Sigmoid colon (tissue), 7 donors: ENCODE results near the gene CNTN5. TPM values are rescaled to one million over a fixed set of nuclear protein-coding genes. Genes with fewer than 3 reads are reported as not detected.

ENCODE experiments used
- DNase-seq: peaks from one replicate; pipeline ENCODE4 v3.0.0-alpha.2; 2019
- H3K27ac ChIP-seq, 4 donors: fragments of 200-600 bp; sonication (generic); one replicate each; pipeline ENCODE4 v1.5.1; 2016 to 2019; ENCODE audit warnings: mild to moderate bottlenecking in 1 of 4
- H3K27me3 ChIP-seq, 3 donors: fragments of 200-600 bp; sonication (generic); one replicate each; pipeline ENCODE4 v1.5.1; 2019; ENCODE audit warnings: mild to moderate bottlenecking in 1 of 3
- H3K36me3 ChIP-seq, 4 donors: fragments of 200-600 bp; sonication (generic); one replicate each; pipeline ENCODE4 v1.5.1; 2016 to 2019
- H3K4me1 ChIP-seq, 4 donors: fragments of 200-600 bp; sonication (generic); one replicate each; pipeline ENCODE4 v1.5.1; 2017 to 2019
- H3K4me3 ChIP-seq, 4 donors: fragments of 200-600 bp; sonication (generic); one replicate each; pipeline ENCODE4 v1.5.1; 2017 to 2019; ENCODE audit warnings: mild to moderate bottlenecking in 2 of 4, moderate library complexity in 1 of 4
- H3K9me3 ChIP-seq, 4 donors: fragments of 200-600 bp in 3 of 4; sonication (generic) in 3 of 4; one replicate each; pipeline versions ENCODE4 v1.5.1 to v1.6.1; 2013 to 2019
- CTCF ChIP-seq, 4 experiments: fragments of 450-650 bp in 3 of 4; fragments of 200-600 bp in 1 of 4; IDR thresholded peaks; one replicate each; pipeline ENCODE4 v1.5.1; 2016 to 2019; ENCODE audit warnings: antibody characterized with exemption in 4 of 4, mild to moderate bottlenecking in 3 of 4, moderate library complexity in 2 of 4
- EP300 ChIP-seq, 4 donors: sonication (generic); formaldehyde crosslinking; IDR thresholded peaks; one replicate each; pipeline ENCODE4 v1.6.1; 2017; ENCODE audit warnings: antibody characterized with exemption in 4 of 4
- POLR2A ChIP-seq, 2 donors: fragments of 450-650 bp; IDR thresholded peaks; one replicate each; pipeline ENCODE4 v1.6.1; 2016; ENCODE audit warnings: antibody characterized with exemption in 2 of 2, mild to moderate bottlenecking in 2 of 2, moderate library complexity in 2 of 2
- POLR2AphosphoS5 ChIP-seq, 4 donors: sonication (generic); formaldehyde crosslinking; IDR thresholded peaks; one replicate each; pipeline ENCODE4 v1.6.1; 2017; ENCODE audit warnings: antibody characterized with exemption in 4 of 4
- WGBS, 2 donors: extraction: QIAGEN DNeasy Blood & Tissue Kit; methylation state at CpG; one replicate each; pipeline ENCODE4 v1.1.7; 2013; 5-methylcytosine and 5-hydroxymethylcytosine counted together
- intact Hi-C: fragments of 100-400 bp; cut with DNase I; formaldehyde crosslinking; loops from one replicate; pipeline ENCODE4 v1.15.1; 2023
- polyA plus RNA-seq, 3 donors: library from polyadenylated mRNA; stranded (reverse); fragments of 200-250 nt; gene quantifications; one replicate each; pipeline ENCODE4 v1.2.3, GENCODE V29; 2013
- total RNA-seq, 4 donors: library from RNA; depleted of rRNA; stranded (reverse); fragments of >200 nt; gene quantifications; one replicate each; pipeline ENCODE4 v1.1.0, GENCODE V29; 2016
- donor health status: healthy with polysubstance abuse.
- donor health status: Bipolar disorder and iron deficiency.
- donor health status: healthy.

The CNTN5 gene
- total and polyA plus RNA-seq, 7 donors, result 0.13 to 0.36 (median 0.16) TPM; not detected in 2

DNA sequence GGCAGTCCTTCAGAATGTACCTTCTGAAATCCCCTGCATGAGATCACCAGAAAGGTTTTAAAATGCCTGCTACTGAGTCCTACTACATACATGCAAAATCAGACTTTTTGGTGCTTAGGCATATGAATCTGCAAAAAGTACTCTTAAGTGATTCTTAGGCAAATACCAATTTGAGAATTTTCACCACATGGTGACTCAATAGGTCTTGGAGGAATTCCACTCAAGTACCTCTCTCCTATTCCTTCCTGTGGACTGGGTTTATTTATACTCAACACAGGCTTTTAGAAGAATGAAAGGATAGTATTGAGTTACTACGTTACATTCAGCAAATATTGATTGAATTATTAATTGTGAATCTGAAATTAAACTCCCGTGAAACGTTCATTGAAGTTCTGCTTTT is 223.9 kb downstream of the CNTN5 start:
- intact Hi-C loops, result no loop called here
- no peaks in the 10 kb centered on the region for H3K27me3 ChIP-seq
- no peaks in the 10 kb centered on the region for H3K9me3 ChIP-seq
- no peak overlapping the region for H3K4me3 ChIP-seq
- DNase-seq, result no peak
- H3K27ac ChIP-seq, result no peak overlapping the region
- TF ChIP-seq POLR2A (IDR thresholded peaks at IDR 0.05) (no peak), EP300 (IDR thresholded peaks at IDR 0.05) (no peak), CTCF (IDR thresholded peaks at IDR 0.05) (no peak), POLR2AphosphoS5 (IDR thresholded peaks at IDR 0.05) (no peak)
- no peaks in the 10 kb centered on the region for H3K36me3 ChIP-seq
- H3K4me1 ChIP-seq, result no peaks in the 10 kb centered on the region
- 82% methylated on average over 3 of the region's 3 CpGs for WGBS, 2 donors

DNA sequence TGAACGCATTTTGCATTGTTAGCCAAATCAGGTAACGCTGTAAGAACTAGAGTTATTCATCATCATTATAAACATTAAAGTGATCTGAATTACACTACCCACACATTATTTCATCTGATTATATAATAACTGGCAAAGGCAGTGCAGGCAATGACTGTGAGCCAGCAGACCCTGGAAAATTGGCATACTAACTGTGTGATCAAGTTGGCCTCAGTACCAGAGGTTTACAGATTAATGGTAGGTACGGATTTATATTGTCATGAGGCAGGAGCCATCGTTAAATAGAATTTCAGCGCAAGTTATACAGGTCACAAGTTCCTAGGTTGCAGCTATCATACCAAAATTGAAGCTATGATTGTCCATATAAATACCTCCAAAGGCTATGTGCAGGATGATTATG is 225.4 kb downstream of the CNTN5 start:
- no peak overlapping the region for H3K4me3 ChIP-seq
- H3K27me3 ChIP-seq, result no peaks in the 10 kb centered on the region
- TF ChIP-seq POLR2A (IDR thresholded peaks at IDR 0.05) (no peak), EP300 (IDR thresholded peaks at IDR 0.05) (no peak), CTCF (IDR thresholded peaks at IDR 0.05) (no peak), POLR2AphosphoS5 (IDR thresholded peaks at IDR 0.05) (no peak)
- H3K4me1 ChIP-seq, result no peaks in the 10 kb centered on the region
- H3K27ac ChIP-seq, result no peak overlapping the region
- DNase-seq, result no peak
- WGBS, 2 donors, result 87 to 91% methylated on average over 5 of the region's 5 CpGs
- intact Hi-C loops, result no loop called here
- H3K9me3 ChIP-seq, result no peaks in the 10 kb centered on the region
- no peaks in the 10 kb centered on the region for H3K36me3 ChIP-seq

DNA sequence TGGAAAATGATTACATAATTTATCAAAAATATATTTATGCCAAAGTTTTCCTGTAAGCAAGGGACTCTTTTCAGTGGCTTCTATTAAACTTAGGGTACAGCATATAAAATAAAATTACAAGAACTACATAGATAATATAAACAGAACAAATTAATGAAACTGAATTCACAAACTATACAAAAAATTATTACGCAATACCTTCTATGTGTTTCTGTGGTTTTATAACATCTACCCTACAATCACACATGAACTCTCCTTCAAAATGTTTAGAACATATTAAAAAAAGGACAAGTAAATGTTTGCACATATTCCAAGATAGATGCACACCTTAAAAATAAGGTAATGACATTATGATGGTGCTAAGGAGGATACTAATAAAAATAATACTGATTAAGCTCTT is 235.9 kb downstream of the CNTN5 start:
- Histone ChIP-seq H3K36me3 (no peaks in the 10 kb centered on the region), H3K27ac (no peak overlapping the region), H3K4me1 (no peaks in the 10 kb centered on the region), H3K4me3 (no peak overlapping the region), H3K9me3 (no peaks in the 10 kb centered on the region), H3K27me3 (no peaks in the 10 kb centered on the region)
- TF ChIP-seq POLR2AphosphoS5 (IDR thresholded peaks at IDR 0.05) (no peak), POLR2A (IDR thresholded peaks at IDR 0.05) (no peak), CTCF (IDR thresholded peaks at IDR 0.05) (no peak), EP300 (IDR thresholded peaks at IDR 0.05) (no peak)
- no peak for DNase-seq
- WGBS, 2 donors, result 94 to 96% methylated on average over 1 of the region's 1 CpG
- intact Hi-C loops, result no loop called here

DNA sequence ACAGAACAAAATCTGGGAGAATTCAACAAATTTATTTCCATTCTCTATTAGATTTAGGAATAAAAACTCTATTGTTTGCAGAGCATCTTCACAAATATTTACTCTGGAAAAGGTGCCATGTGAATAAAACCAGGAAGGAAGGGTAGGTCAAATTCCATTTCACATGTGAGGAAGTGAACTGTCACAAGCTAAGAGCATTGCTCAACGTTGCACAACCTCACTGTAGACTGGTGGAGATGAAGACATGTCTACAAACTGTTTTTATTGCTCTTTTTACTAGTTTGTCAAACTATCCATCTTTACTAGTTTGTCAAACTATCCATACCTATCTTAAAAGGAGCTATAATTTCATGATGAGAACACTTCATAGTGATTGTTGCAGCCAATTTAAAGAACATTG is 236.4 kb downstream of the CNTN5 start:
- no peaks in the 10 kb centered on the region for H3K4me1 ChIP-seq
- H3K9me3 ChIP-seq, result no peaks in the 10 kb centered on the region
- no peak overlapping the region for H3K4me3 ChIP-seq
- WGBS, 2 donors, result 2 to 6% methylated on average over 1 of the region's 1 CpG
- no peak for DNase-seq
- TF ChIP-seq POLR2AphosphoS5 (IDR thresholded peaks at IDR 0.05) (no peak), EP300 (IDR thresholded peaks at IDR 0.05) (no peak), POLR2A (IDR thresholded peaks at IDR 0.05) (no peak), CTCF (IDR thresholded peaks at IDR 0.05) (no peak)
- intact Hi-C loops, result no loop called here
- no peak overlapping the region for H3K27ac ChIP-seq
- no peaks in the 10 kb centered on the region for H3K27me3 ChIP-seq
- no peaks in the 10 kb centered on the region for H3K36me3 ChIP-seq

GRCh38 chr11:99260696-99261095 is 239.9 kb downstream of the CNTN5 start:
- intact Hi-C loops, result no loop called here
- 73 to 83% methylated on average over 1 of the region's 1 CpG for WGBS, 2 donors
- H3K27ac ChIP-seq, result no peak overlapping the region
- no peak overlapping the region for H3K4me3 ChIP-seq
- no peaks in the 10 kb centered on the region for H3K27me3 ChIP-seq
- DNase-seq, result no peak
- TF ChIP-seq POLR2AphosphoS5 (IDR thresholded peaks at IDR 0.05) (no peak), CTCF (IDR thresholded peaks at IDR 0.05) (no peak)
- H3K36me3 ChIP-seq, result no peaks in the 10 kb centered on the region
- no peaks in the 10 kb centered on the region for H3K4me1 ChIP-seq
- no peaks in the 10 kb centered on the region for H3K9me3 ChIP-seq
